HK-2 (cell line): Measurements from ENCODE around the gene ST8SIA5.

ENCODE experiments used
- DNase-seq: peaks from one replicate; pipeline ENCODE4 v3.0.0-alpha.2; 2018; ENCODE audit not compliant: unreplicated experiment

ST8SIA5 gene

DNA sequence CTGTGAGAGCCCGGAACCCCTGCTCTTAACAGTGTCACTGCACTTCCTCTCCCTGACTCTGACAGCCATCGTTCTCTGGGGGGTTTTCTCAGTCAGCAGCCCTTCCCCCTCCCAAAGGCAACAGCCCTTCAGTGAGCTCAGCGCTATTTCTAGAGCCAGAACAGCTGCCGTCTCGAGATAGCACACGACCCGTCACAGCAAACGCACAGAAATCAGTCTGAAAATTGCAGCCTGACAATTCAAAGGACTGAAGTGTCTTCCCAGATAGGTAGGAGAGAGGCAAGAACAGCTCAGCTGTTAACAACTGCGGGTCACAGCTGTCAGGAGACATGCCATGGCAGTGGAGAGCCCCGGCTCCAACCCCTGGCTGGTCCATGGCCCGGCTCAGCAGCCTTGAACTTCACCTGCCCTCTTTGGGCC is 45.4 kb downstream of the ST8SIA5 start:
- DNase-seq = no peak

GRCh38 chr18:46706968-46707367 is 49.9 kb downstream of the ST8SIA5 start:
- DNase-seq = no peak

GRCh38 chr18:46705521-46705920 is 51.3 kb downstream of the ST8SIA5 start:
- DNase-seq = no peak

DNA sequence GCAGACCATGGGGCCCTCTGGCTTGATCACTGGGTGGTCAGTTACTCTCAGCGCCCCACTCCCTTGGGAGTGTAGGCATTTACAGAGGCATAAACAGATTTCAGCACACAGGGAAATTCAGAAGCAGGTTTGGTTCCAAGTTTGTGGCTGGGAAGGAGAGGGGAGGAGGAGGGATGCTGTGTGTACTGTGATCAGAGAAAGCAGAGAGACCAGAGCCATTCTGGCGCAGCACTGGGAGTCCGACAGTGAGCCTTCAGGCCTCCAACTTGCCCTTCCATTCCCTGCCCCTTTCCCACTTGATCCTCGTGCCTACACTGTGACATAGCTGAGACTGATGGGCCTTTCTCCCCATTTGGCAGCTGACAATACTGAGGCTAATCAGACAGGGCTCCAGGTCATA is 52.0 kb downstream of the ST8SIA5 start:
- DNase-seq = no peak

GRCh38 chr18:46704189-46704588 is 52.7 kb downstream of the ST8SIA5 start:
- no peak for DNase-seq

GRCh38 chr18:46702471-46702870 is 54.4 kb downstream of the ST8SIA5 start:
- no peak for DNase-seq

GRCh38 chr18:46700066-46700824 is 56.6 kb downstream of the ST8SIA5 start:
- no peak for DNase-seq

DNA sequence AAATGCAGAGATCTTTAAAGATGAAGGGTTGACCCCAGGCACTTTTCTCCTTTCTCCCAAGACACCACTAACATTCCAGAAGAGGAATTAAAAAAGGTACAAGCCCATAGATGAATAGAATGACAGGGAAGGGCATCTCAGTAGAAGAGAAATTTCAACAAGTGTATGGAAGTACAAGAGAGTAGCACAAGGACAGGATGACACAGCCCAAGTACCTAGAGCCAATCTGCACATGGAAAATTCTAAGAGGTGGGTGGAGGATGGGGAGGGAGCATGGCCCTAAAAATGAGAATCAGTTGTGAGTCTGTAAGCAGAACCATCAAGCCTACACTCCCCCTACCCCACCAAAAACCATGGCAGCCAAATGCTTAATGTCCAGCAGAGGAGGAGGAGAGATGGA is 60.2 kb downstream of the ST8SIA5 start:
- no peak for DNase-seq

GRCh38 chr18:46696268-46696667 is 60.6 kb downstream of the ST8SIA5 start:
- no peak for DNase-seq

DNA sequence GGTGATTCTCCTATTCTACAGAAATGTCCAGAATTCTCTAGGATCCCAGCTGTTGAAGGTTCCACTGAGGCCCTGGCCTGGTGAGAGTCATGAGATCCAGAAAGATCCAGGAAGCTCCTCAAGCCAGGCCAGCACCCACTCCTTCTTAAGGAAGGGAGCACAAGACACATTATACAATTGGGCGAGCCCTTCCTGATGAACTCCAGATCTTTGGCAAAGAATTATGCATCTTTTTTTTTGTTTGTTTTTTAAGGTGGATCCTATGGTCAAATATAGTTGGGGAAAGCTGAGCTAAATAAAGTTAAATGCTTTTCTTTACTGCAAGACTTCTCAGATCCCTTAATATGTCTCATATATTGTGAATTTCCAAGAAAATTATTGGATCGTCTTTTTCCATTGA is 62.9 kb downstream of the ST8SIA5 start:
- no peak for DNase-seq

- no peak for DNase-seq
Observed at GRCh38 chr18:46688853-46689525, 67.9 kb downstream of the ST8SIA5 start.

DNA sequence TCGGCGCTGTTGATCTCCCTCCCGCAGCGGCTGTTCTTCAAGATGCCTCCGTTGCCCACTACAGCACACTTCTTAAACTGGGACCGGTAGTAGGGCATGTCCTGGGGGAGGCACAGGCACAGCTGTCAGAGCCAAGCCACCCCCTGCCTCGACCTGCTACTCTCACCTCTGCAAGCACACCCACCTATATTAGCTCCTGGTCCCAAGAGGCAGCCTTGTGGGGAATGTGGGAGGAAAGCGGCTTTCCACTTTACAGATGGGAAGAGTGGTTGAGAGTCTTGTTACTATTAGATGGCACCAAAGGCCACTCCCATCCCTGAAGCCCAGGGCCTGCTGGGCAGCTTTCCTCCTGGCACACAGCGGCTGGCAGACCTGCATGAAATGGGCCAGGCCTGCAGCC is 70.7 kb downstream of the ST8SIA5 start:
- no peak for DNase-seq

DNA sequence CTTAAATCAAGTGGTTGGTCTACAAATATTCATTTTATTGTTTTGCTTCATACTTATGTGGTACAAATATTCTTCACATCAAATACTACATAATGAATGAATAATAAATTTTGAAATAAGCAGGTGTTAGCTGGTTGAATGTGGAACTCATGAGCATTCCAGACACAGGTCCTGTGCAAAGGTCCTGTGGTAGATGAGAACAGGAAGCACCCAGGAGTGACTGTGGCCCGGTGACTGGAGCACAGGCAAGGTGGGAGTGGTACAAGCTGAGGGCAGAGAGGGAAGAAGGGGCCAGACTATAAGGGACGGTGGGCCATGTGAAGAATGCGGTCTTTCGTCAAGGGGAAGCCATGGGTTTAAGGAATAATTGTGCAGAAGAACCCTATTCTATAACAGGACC is 73.6 kb downstream of the ST8SIA5 start:
- no peak for DNase-seq

DNA sequence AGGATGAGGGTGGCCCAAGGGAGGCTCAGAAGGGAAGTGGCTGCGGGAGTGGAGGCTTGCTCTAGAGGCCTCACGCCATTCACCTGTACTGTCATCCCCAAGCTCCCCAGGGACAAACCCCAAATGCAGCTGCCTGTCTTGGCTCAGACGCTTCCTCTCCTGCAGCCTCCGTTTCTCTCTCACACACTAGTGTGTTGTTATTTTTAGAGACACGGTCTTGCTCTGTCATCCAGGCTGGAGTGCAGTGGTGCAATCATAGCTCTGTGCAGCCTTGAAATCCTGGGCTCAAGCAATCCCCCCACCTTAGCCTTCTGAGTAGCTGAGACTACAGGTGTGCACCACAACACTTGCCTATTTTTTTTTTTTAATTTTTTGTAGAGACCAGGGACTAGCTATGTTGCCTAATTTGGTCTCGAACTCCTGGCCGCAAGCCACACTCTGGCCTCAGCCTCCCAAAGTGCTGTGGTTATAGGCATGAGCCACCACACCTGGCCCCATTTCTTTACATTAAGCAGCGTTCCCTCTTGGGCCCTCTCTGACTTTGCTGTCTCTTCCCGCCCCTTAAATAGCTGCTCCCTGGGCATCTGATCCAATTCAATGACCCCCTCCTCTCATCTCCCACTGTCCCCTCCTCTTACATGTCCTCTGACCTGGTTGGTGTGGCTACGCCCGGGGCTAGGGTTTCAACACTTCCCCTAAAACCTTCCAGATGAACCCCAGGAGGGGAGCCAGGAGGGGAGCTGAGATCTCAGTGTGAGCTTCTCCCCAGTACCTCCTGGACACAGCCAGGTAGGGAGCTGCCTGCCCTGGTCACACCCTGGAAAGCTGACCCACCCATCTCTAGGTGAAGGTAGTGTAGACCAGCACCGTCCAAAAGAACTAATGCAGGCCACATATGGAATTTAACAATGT is 75.8 kb downstream of the ST8SIA5 start:
- DNase-seq = no peak

DNA sequence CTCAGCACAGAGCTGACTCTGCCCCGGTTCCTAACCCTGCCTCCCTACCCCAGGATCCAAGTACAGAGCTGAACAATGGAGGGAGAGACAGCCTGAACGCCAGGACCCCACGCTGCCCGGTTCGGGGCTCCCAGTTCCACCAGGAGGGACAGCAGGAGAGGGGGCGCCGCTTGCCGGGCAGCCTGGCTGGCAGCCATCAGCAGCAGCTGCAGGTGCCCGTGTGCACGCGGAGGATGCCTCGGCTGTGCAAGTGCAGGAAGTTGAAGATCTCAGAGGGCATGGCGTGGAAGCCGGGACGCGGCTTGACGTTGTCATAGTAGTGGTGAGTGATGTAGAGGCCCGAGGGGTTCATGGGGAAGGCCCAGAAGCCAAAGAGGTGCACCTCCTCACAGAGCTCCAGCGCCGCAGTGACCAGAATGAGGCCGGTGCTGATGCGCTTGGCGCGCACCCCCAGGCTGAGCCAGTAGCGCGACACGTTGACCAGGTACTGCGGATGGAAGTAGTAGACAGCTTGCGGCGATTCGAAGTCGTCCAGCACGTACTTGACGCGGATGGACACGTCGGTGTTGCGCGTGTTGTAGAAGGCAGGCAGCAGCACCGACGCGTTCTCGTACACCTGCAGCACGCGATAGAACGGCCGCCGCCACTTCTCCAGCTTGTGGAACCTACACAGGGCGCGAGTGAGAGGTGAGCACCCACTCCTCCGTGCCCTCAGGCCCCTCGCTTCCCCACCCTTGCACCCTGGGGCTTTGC is 76.8 kb downstream of the ST8SIA5 start:
- no peak for DNase-seq

DNA sequence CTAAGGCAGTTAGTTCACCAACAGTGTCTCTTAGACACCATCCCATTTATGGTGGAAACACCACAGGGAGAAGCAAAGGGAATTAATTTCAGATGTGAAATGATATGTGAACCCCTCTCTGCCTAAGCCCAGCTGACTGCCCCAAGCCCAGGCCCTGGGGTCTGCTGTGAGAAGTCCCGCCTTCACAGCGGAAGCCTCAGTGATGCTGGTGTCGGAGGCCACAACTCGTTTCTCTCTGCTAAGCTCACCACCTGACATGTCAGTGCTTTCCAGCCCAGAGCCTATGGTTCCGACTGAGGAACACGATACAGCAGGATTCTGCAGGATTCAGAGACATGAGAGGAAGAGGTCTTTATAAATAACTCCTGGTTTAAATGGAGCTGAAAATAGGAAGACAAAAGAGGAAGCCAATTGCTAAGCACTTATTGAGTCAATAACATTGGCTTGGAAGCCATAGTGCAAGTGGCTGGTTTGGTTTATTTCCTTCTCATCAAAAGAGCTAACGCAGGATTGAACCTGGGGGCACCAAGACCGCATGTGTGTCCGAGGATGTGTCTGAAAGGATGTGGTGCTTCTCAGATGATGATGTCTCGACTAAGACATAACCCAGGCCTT is 78.0 kb downstream of the ST8SIA5 start:
- DNase-seq = no peak

DNA sequence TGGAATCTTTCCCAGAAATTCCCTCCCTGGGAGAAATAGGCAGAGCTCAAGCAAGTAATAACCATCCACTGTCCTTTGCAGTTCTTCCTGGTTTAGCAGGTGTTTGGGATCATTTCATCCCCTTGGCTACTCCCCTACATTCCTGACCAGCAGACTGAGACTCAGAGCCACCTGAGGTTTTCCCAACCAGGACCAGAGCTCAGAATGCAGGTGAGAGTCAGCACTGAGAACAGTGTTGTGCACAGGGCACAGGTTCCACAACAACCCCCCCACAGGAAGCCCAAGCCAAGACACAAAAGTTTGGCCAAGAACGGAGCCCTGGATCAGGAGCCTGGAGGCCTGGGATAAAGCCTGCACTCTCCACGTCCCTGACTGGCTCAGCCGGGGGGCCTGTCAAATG is 78.8 kb downstream of the ST8SIA5 start:
- no peak for DNase-seq

- peak; percentile 4 for DNase-seq
Observed at GRCh38 chr18:46677611-46678010, 79.2 kb downstream of the ST8SIA5 start.

DNA sequence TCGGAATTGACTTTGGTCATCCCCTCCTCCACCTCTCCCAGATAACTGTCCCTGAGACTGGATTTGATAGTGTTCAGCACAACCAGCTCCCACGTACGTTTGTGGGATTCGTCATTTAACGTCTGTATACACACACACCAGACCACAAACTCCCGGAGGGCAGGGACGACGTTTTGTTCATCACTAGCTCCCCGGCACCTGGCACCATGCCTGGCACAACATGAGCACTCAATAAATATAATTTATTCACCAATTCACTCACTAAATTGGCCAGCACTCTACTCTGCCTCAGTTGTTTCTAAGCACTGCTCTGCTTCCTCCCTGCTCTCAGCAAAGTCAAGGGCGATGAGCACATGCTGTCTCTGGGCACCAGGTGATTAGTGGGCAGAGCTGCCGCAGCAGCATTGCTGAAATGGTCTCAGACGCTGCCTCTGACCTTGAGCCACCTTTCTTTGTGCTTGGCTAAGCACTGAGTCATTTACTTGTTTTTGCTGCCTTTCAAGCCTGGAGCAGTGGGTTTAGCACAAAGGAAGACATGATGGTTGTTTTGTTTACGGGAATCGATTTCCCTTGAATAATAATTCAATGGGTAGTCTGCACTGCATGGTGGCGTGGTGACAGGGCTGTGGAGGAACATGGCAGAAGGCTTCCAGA is 80.5 kb downstream of the ST8SIA5 start:
- DNase-seq = peak; percentile 37

- no peak for DNase-seq
Observed at GRCh38 chr18:46675112-46675511, 81.7 kb downstream of the ST8SIA5 start.
